ENCODE measurements around the gene RIMS1.

Gene RIMS1

GRCh38 chr6:72411872-72412708, 525.7 kb downstream of the RIMS1 start:
- DNase-seq (ENCODE audit: low spot score), result peak; percentile 77

DNA sequence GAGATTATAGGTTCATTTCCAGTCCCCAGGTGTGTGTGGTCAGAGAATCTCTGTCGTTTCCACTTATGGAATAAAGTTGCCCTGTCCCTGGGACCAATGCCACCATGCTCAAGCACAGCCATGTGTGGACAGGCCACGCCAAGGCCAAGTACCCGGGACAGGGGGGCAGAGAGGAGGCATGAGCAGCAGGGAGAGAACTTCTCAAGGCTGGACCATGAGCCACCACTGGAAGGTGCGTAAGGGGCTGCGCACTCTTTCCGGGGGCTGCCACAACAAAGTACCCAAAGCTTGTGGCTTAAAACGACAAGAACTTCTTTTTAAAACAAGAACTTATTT, 526.3 kb downstream of the RIMS1 start:
- DNase-seq (ENCODE audit: low spot score), result no peak

GRCh38 chr6:72413884-72414283, 527.5 kb downstream of the RIMS1 start:
- no peak for DNase-seq (ENCODE audit: low spot score)

- DNase-seq (ENCODE audit: low spot score), result no peak
These were observed 528.3 kb downstream of the RIMS1 start for GRCh38 chr6:72414657-72415056.

- DNase-seq (ENCODE audit: low spot score), result peak; percentile 66
These were observed 530.6 kb downstream of the RIMS1 start for GRCh38 chr6:72416744-72417465.

- no peak for DNase-seq (ENCODE audit: low spot score)
These were observed 531.4 kb downstream of the RIMS1 start for GRCh38 chr6:72417759-72418158.

- no peak for DNase-seq (ENCODE audit: low spot score)
These were observed 532.1 kb downstream of the RIMS1 start for GRCh38 chr6:72418495-72418894.

GRCh38 chr6:72419966-72420365, 533.6 kb downstream of the RIMS1 start:
- no peak for DNase-seq (ENCODE audit: low spot score)

DNA sequence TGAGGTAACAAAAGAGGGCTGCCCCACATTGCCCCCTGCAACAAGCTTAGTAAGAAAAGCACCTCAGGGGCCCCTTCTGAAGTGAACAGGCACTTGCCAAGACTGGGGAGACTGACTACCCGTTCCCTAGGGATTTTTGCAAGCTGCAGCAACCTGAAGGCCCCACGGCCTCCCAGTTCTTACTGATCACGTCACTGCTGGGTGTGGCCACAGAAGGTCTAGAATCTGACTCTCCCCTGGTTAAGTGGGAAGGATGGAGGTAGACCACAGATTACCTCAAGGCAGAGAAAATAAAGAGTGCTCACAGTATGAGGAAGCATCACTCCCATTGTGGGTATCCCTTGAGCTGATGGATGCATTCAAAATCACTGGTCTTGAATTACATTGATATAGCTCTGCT, 534.1 kb downstream of the RIMS1 start:
- DNase-seq (ENCODE audit: low spot score), result no peak

- no peak for DNase-seq (ENCODE audit: low spot score)
These were observed 535.0 kb downstream of the RIMS1 start for GRCh38 chr6:72421387-72421786.

GRCh38 chr6:72422171-72422570, 535.8 kb downstream of the RIMS1 start:
- no peak for DNase-seq (ENCODE audit: low spot score)

DNA sequence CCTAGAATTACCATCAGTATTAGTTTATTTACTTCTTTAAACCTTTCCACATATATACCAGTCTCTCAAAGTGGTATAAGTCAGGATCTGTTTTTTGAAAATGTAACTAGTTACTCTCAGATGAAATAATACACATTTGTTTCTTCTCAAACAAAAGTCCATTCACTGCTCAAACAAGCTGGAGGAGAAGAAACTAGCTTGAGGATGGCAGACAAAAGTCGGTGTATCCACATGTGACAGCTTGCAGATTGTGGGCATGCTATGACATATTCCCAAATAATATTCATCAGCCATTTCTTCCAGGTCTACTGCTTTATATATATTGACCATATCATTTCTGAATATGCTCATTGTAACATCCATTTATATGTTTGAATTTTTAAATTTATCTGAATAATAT, 538.1 kb downstream of the RIMS1 start:
- no peak for DNase-seq (ENCODE audit: low spot score)

- DNase-seq (ENCODE audit: low spot score), result no peak
These were observed 538.8 kb downstream of the RIMS1 start for GRCh38 chr6:72425003-72425681.

- no peak for DNase-seq (ENCODE audit: low spot score)
These were observed 554.3 kb downstream of the RIMS1 start for GRCh38 chr6:72440611-72441010.

DNA sequence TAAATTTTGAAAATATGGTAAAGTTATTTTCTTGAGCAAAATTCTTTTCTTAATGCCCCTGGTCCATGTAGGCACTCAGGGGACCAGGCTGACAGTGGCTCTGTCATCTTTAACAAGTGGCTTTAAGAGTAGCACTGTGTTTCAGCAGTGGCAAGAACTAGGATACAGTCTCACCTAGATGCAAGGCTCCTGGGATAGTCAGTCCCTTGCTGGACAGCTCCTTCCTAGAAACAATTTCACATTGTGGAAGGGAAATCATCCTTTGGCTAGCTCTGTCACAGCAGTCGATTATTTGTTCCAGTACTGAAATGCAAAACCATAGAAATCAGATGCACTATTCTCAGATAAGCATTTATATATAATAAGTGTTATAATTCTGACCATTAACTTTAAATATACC, 560.1 kb downstream of the RIMS1 start:
- DNase-seq (ENCODE audit: low spot score), result no peak
